Right ventricle myocardium inferior (tissue), 1 donor: ENCODE results near the gene GABBR2. TPM values are rescaled to one million over a fixed set of nuclear protein-coding genes. Genes with fewer than 3 reads are reported as not detected.

Source experiments
- ATAC-seq: fragments of 200-7000 bp; cut with Tn5 transposase; one replicate; pipeline ENCODE4 v1.9.1; 2020; ENCODE audit warnings: mild to moderate bottlenecking, moderate library complexity
- DNase-seq: peaks from one replicate; pipeline ENCODE4 v3.0.0; 2021; ENCODE audit errors: missing footprints
- intact Hi-C: fragments of 100-400 bp; cut with DNase I; formaldehyde crosslinking; loops from one replicate; pipeline ENCODE4 v1.11.0; 2022
- total RNA-seq: library from RNA; stranded (reverse); fragmentation: NEBNext Ultra II Directional; extraction: Animal tissue kit (Norgen Biotek cat#: 25700); gene quantifications from one replicate; pipeline ENCODE4 v1.2.1, GENCODE V29; 2021
- donor health status: DM: no; HTN: yes; CAD: no; lungs with severe emphysema.

Gene GABBR2
- total RNA-seq, 1 donor from 2014 or later: 0.38 TPM

DNA sequence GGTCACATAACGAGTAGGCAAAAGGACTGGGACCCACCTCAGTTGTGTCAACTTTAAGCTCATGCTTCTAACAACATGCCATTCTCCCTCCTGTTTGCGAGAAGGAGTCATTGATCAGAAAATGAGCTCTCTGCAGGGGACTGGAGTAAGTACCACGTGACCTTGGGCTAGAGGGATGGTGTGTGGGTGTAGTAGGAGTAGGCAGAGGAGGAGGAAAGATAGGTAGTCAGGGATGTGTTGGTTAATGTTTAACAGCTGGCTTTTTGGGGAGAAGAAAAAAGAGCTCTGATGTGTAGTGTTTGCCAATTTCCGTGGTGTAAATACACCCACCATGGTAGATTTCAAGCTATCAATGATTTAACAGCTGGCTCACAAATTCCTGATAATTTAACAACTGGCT, 293.0 kb downstream of the GABBR2 start:
- no peak for ATAC-seq
- intact Hi-C loops: no loop called here
- no peak for DNase-seq

GRCh38 chr9:98413084-98413483, 295.7 kb downstream of the GABBR2 start:
- DNase-seq: no peak
- no peak for ATAC-seq
- intact Hi-C loops: no loop called here

DNA sequence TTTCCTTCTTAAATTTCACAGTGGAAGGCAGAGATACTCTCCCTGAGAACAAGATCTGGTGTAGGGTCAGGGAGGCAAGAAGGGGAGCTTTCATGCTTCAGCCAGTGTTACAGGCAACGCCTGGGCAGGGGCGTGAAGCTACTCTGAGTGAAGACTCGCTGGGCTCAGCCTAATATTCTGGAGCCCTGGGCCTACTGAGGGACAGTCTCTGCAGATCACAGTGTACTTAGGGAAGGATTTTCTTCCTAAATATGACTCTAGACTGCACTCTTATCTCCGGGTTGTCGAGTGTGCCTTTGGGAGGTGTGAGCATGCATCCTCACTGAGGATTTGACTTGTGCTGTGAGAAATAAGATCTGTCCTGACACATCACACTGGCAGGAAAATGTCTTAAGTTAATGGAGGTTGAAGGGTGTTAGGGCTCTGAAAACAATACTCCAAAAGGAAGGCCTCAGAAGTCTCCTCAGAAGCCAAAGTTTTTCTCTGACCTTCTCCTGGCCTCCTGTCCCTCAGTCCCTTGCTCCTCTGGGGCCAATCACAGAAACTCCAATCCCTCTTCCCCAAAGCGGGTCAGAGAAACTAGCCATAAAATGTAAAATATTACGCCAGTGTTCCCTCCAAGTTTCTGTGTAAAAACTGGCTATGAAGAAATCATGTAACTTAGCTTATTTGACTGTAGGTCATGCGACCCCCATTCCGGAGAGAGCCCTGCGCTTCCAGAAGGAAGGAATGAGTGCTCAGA, 296.5 kb downstream of the GABBR2 start:
- intact Hi-C loops: no loop called here
- DNase-seq (no peak), ATAC-seq (peak; percentile 38)

DNA sequence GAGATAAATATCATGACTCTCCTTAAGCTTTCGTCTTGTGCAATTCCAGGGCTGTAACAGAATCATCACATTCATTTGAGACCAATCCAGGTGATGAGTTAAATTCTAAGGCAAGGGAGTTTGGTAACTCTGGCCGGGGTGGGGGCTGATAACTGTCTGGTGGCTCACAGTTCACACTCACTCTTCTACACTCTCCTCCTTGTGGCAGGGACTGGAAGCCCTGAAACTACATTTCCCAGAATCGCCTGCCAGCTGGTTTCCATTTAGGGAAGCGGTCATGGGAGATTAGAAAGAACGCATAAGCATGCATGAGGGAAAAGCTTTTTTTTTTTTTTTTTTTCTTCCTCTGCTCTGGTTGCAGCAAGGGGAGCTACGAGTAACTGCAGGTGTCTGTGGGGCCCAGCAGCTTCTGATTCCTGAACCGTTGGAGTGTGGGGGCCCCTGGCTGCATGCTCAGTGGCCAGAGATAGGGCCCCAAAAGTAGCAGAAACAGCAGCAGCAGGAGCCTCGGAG, 298.5 kb downstream of the GABBR2 start:
- ATAC-seq: peak; percentile 73
- intact Hi-C loops: no loop called here
- no peak for DNase-seq

- intact Hi-C loops: no loop called here
- no peak for DNase-seq
- no peak for ATAC-seq
These were observed 299.0 kb downstream of the GABBR2 start for GRCh38 chr9:98409719-98410118.

GRCh38 chr9:98406469-98406868, 302.3 kb downstream of the GABBR2 start:
- intact Hi-C loops: no loop called here
- ATAC-seq (no peak), DNase-seq (no peak)

- no peak for DNase-seq
- intact Hi-C loops: no loop called here
- no peak for ATAC-seq
These were observed 304.5 kb downstream of the GABBR2 start for GRCh38 chr9:98404237-98404636.

GRCh38 chr9:98403715-98404114, 305.0 kb downstream of the GABBR2 start:
- no peak for DNase-seq
- ATAC-seq: no peak
- intact Hi-C loops: no loop called here

- DNase-seq (no peak), ATAC-seq (no peak)
- intact Hi-C loops: no loop called here
These were observed 306.5 kb downstream of the GABBR2 start for GRCh38 chr9:98402019-98402840.

- ATAC-seq: peak; percentile 50
- intact Hi-C loops: no loop called here
- no peak for DNase-seq
These were observed 307.4 kb downstream of the GABBR2 start for GRCh38 chr9:98401140-98402018.

- intact Hi-C loops: no loop called here
- DNase-seq (no peak), ATAC-seq (no peak)
These were observed 308.6 kb downstream of the GABBR2 start for GRCh38 chr9:98399950-98400683.

DNA sequence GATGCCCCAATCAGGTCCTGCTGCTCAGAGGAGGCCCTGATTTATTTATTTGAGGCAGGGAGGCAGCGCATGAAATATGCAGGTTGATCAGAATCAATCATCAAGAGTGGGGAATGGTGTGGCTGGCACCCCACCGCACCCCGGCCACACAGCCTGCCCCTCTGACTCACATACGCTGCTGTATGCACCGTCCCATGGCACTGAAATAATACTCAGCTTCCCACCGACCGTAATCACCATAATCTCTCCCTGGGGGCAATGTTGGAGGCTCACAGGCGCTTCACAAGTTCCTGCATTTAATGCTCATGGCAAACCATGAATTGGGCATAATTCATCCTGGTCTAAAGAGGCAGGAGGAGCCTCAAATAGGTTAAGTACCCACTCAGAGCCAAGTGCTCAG, 312.1 kb downstream of the GABBR2 start:
- DNase-seq: no peak
- intact Hi-C loops: no loop called here
- ATAC-seq: no peak

DNA sequence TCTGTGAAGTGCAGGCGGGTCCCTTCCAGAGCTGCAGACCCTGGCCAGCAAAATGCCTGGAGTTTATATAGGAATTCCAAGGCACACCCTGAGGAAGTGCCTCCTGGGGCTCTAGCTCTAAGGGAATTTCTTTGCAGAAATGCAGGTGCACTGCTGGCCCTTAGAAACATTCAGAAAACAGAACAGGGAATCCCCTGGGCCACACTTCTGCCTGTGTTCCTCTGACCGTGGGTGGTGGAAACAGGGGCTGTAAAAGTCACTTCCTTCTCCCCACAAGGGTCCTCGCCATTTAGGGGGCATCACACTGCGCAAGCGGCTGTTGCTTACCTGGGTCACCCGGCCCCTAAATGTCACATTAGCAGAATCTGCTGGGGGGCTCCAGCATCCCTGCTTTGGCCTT, 312.5 kb downstream of the GABBR2 start:
- DNase-seq (no peak), ATAC-seq (no peak)
- intact Hi-C loops: no loop called here

GRCh38 chr9:98391867-98392266, 316.9 kb downstream of the GABBR2 start:
- DNase-seq (no peak), ATAC-seq (no peak)
- intact Hi-C loops: no loop called here

GRCh38 chr9:98391406-98391805, 317.3 kb downstream of the GABBR2 start:
- intact Hi-C loops: no loop called here
- no peak for DNase-seq
- ATAC-seq: no peak

DNA sequence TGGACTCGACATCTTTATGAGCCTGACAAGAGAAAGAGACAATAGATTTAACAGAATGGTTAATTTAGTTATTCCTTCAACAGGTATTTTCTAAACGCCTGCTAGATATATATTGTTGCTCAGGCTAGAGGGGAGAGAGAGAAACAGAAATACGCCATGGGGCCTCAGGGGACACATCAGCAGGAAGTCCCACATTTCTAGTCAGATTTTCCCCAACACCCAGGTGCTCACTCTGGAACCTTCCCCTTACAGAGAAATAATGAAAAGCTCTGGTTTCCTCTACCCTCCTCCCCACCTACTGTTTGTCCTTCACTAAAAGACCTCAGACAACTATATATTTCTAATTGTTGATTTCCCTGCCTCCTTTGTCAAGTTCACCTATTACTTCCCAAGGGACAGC, 323.0 kb downstream of the GABBR2 start:
- no peak for ATAC-seq
- intact Hi-C loops: no loop called here
- DNase-seq: no peak

- no peak for ATAC-seq
- DNase-seq: no peak
- intact Hi-C loops: no loop called here
These were observed 325.0 kb downstream of the GABBR2 start for GRCh38 chr9:98383758-98384157.

DNA sequence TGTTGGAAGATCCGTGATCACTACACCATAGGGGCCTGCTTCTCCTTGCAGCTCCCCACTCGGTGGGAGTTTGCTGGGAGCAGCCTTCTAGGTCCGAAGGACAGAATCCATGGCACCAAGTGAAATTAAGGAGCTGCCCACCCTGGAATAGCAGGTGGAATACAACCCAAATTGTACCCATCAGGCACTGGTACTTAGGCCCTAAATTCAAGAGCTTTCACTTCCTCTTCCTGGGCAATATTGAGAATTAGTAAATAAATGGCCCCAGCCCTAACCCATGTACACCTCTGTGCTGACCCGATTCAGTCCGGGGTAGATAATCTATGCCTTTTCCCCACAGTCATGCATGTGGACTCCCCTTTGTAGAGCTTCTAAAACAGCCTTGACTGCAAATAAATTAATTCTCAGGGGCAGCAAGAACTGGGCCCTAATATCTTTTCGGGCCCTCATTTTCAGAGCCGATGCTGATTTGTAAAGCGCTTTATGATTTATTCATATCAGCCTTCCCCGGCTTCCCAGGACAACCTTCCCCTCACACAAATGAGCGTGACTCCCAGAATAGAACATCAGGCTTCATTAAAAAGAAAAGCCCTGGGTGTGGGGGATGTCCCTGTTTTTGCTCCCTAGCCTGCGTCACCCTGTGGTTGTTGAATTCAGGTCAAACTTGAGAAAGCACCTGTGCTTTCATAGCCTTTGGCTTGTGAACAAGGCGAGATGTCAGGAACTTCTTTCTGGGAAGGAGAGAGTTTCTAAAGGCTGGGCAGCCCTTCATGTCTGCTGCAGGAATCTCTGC, 327.2 kb downstream of the GABBR2 start:
- no peak for ATAC-seq
- no peak for DNase-seq
- intact Hi-C loops: no loop called here
